Prostate gland (tissue), 2 donors: ENCODE results near the gene ACCSL. TPM values are rescaled to one million over a fixed set of nuclear protein-coding genes. Genes with fewer than 3 reads are reported as not detected.

Experiments used
- DNase-seq: peaks from one replicate; pipeline ENCODE4 v3.0.0-alpha.2; 2019; ENCODE audit warnings: low spot score
- H3K27ac ChIP-seq, 2 donors: fragments of 200-600 bp; sonication (generic); 2 replicates each; pipeline ENCODE4 v1.5.1; 2017 to 2019
- H3K27me3 ChIP-seq: fragments of 200-600 bp; sonication (generic); replicated peaks from 2 replicates; pipeline ENCODE4 v1.5.1; 2019; ENCODE audit not compliant: insufficient read depth
- H3K36me3 ChIP-seq, 2 donors: fragments of 200-600 bp; sonication (generic); 1 replicate in 1 of 2; 2 replicates in 1 of 2; pipeline versions ENCODE4 v1.5.1 to v1.8.1; 2017 to 2019
- H3K4me1 ChIP-seq: fragments of 200-600 bp; sonication (generic); replicated peaks from 2 replicates; pipeline ENCODE4 v1.5.1; 2019
- H3K4me3 ChIP-seq, 2 donors: fragments of 200-600 bp; sonication (generic); 2 replicates each; pipeline ENCODE4 v1.5.1; 2017 to 2019
- H3K9me3 ChIP-seq: fragments of 200-600 bp; sonication (generic); 2 replicates; pipeline ENCODE4 v1.5.1; 2017
- POLR2A ChIP-seq: fragments of 450-650 bp; IDR thresholded peaks from one replicate; pipeline ENCODE4 v1.6.1; 2016; ENCODE audit warnings: antibody characterized with exemption, mild to moderate bottlenecking
- POLR2AphosphoS5 ChIP-seq: sonication (generic); formaldehyde crosslinking; IDR thresholded peaks from one replicate; pipeline ENCODE4 v1.6.1; 2017; ENCODE audit warnings: antibody characterized with exemption
- WGBS: methylation state at CpG from one replicate; pipeline ENCODE4 v1.1.5; 2018; 5-methylcytosine and 5-hydroxymethylcytosine counted together
- intact Hi-C: fragments of 100-400 bp; cut with DNase I; formaldehyde crosslinking; loops from one replicate; pipeline ENCODE4 v1.14.2; 2022
- total RNA-seq, 2 donors: library from RNA; depleted of rRNA; stranded (reverse); fragments of >200 nt; gene quantifications; one replicate each; pipeline ENCODE4 v1.1.0, GENCODE V29; 2016
- TF ChIP-seq, protein P1 (sequence below), 4 experiments: fragments of 200-600 bp in 2 of 4; fragments of 450-650 bp in 2 of 4; sonication (generic) in 2 of 4; IDR thresholded peaks; 1 replicate in 3 of 4; 2 replicates in 1 of 4; pipeline ENCODE4 v1.5.1; 2016 to 2019; ENCODE audit warnings: antibody characterized with exemption in 4 of 4, mild to moderate bottlenecking in 2 of 4, moderate library complexity in 2 of 4

The ACCSL gene
- total RNA-seq, 2 donors from 2014 or later, result not detected

DNA sequence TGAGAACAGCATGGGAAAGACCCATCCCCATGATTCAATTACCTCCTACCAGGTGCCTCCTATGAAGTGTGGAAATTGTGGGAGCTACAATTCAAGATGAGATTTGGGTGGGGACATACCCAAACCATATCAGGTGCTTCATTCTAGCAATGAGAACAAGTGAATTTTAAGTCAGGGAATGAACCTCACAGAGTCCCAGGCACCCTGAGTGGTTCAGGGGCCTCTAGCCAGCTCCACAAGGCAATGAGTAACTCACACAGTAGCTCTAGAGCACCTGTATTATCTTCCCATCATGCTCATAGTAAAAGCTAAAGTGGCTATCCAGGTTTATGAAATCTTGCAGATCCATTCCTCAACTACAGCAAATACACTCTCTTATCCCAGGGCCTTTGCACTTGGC is 13.1 kb upstream of the ACCSL start:
- Histone ChIP-seq H3K9me3 (no peaks in the 10 kb centered on the region), H3K4me1 (no peaks in the 10 kb centered on the region), H3K27ac (no peak overlapping the region), H3K27me3 (no peaks in the 10 kb centered on the region), H3K4me3 (no peak overlapping the region), H3K36me3 (no peaks in the 10 kb centered on the region)
- intact Hi-C loops, result loop anchor here (5.0 kb wide), 1 partner anchor 47 kb away; no protein-coding TSS in a partner anchor
- no peak for TF ChIP-seq POLR2A
- DNase-seq, result no peak

DNA sequence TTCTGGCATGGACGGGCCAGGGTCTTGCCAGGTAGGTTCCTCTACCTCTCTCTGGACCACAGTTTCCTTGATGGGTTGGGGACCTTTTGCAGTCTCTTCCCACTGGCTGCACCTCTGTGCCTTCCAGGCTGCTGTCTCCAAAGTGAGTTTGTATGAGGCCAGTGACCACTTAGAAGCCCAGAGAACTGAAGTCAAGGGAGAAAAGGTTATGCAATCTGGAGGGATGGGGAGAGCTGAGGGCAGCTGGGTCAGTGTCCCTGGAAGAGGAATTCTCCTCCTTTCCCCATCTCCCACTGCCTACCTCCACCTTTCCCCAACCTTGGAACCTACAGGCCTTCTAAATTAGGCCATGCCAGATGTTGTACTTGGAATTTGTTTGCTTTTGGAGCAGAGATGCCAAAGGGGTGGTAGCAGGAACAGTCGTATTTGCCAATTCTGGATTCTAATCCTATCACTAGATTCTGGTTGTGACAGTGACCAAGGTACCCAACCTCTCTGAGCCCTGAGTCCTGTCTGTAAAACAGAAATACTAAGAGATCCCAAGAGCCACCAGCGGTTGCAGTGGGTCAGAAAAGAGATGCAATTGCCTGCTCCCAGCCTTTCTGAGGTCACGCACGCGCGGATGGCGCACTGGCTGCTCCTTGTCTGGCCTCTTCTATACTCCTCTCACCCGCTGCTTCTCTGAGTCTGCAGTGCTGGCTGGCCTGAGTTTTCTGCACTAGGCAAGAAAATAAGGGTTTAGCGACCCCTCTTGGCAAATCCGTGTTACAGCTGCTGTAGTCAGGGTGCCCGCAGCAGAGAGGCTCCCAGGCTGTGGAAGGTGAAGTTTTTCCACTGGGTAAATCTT is 10.7 kb upstream of the ACCSL start:
- TF ChIP-seq, protein P1, sequence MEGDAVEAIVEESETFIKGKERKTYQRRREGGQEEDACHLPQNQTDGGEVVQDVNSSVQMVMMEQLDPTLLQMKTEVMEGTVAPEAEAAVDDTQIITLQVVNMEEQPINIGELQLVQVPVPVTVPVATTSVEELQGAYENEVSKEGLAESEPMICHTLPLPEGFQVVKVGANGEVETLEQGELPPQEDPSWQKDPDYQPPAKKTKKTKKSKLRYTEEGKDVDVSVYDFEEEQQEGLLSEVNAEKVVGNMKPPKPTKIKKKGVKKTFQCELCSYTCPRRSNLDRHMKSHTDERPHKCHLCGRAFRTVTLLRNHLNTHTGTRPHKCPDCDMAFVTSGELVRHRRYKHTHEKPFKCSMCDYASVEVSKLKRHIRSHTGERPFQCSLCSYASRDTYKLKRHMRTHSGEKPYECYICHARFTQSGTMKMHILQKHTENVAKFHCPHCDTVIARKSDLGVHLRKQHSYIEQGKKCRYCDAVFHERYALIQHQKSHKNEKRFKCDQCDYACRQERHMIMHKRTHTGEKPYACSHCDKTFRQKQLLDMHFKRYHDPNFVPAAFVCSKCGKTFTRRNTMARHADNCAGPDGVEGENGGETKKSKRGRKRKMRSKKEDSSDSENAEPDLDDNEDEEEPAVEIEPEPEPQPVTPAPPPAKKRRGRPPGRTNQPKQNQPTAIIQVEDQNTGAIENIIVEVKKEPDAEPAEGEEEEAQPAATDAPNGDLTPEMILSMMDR (IDR thresholded peaks at IDR 0.05), result peak; percentile 40 to 72 (median 58)
- TF ChIP-seq POLR2A, result no peak
- intact Hi-C loops, result loop anchor here (2.0 to 5.0 kb wide), 3 partner anchors 50 to 146 kb away; no protein-coding TSS in a partner anchor
- DNase-seq, result peak; percentile 39
- no peaks in the 10 kb centered on the region for H3K27me3 ChIP-seq
- no peak overlapping the region for H3K27ac ChIP-seq
- no peaks in the 10 kb centered on the region for H3K4me1 ChIP-seq
- H3K9me3 ChIP-seq, result no peaks in the 10 kb centered on the region
- WGBS, result 16% methylated on average over 12 of the region's 12 CpGs
- H3K4me3 ChIP-seq, result no peak overlapping the region
- H3K36me3 ChIP-seq, result no peaks in the 10 kb centered on the region

DNA sequence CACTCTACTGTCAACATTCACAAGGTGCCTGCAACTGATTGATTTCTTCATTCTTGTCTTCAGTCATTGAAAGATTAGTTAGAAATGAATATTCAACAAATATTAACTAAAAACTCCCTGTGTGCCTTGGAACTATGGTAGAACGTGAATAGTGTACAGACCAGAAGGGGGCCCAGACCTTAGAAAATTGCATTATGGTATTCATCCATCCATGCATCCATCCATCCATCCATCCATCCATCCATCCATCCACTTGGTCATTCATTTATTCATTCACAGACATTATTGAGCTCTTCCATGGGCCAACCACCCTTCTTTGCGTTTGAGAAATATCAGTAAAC is 10.2 kb upstream of the ACCSL start:
- no peak overlapping the region for H3K27ac ChIP-seq
- TF ChIP-seq POLR2A, result no peak
- no peak for TF ChIP-seq POLR2AphosphoS5
- TF ChIP-seq, protein P1 (IDR thresholded peaks at IDR 0.05), result no peak
- H3K27me3 ChIP-seq, result no peaks in the 10 kb centered on the region
- intact Hi-C loops, result loop anchor here (2.0 to 5.0 kb wide), 3 partner anchors 50 to 147 kb away; no protein-coding TSS in a partner anchor
- DNase-seq, result no peak
- H3K9me3 ChIP-seq, result no peaks in the 10 kb centered on the region
- 81% methylated on average over 2 of the region's 2 CpGs for WGBS
- no peaks in the 10 kb centered on the region for H3K36me3 ChIP-seq
- no peaks in the 10 kb centered on the region for H3K4me1 ChIP-seq
- H3K4me3 ChIP-seq, result no peak overlapping the region

DNA sequence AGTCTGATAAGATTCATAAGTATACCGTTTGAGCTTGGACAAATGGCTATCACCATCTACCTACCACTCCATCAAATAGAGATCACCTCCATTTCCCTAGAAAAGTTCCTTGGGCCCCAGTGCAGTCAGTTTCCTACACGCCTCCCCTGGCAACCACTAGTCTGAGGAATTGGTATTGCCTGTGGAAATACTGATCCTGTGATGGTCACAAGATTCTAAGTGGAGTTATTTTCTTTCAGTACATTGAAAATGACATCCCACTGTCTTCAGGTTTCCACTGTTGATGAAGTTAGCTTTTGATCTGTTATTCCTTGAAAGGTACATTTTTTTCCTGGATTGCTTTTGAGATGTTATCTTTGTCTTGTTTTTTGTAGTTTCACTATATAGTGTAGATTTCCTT is 4.6 kb upstream of the ACCSL start:
- Histone ChIP-seq H3K27ac (no peak overlapping the region), H3K36me3 (no peaks in the 10 kb centered on the region), H3K4me1 (no peaks in the 10 kb centered on the region), H3K27me3 (no peaks in the 10 kb centered on the region), H3K9me3 (no peaks in the 10 kb centered on the region), H3K4me3 (no peak overlapping the region)
- WGBS, result 77% methylated on average over 2 of the region's 2 CpGs
- no peak for TF ChIP-seq POLR2A
- no peak for TF ChIP-seq POLR2AphosphoS5
- TF ChIP-seq, protein P1 (IDR thresholded peaks at IDR 0.05), result no peak
- intact Hi-C loops, result no loop called here
- DNase-seq, result no peak

DNA sequence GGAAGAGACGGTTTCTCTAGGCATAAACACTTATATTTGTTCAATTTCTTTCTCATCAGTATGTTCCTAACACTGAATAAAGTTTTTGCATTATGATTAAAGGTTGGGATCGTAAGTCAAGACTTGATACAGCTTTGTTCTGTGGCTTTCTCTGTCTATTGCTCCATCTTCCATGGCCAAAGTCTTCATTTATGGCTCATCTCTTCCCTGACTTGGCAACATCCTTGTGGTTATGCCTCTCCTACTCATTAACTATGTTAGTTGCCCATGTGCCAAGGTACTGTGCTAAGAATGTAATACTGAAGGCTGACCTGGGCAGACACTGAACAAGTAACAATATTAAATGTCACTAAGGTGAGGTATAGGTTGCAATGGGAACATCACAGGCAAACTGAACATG is 1.6 kb upstream of the ACCSL start:
- DNase-seq, result no peak
- TF ChIP-seq POLR2AphosphoS5, result no peak
- TF ChIP-seq POLR2A, result no peak
- TF ChIP-seq, protein P1 (IDR thresholded peaks at IDR 0.05), result no peak
- 92% methylated on average over 2 of the region's 2 CpGs for WGBS
- Histone ChIP-seq H3K27me3 (no peaks in the 10 kb centered on the region), H3K4me1 (no peaks in the 10 kb centered on the region), H3K9me3 (no peaks in the 10 kb centered on the region), H3K36me3 (no peaks in the 10 kb centered on the region), H3K27ac (no peak overlapping the region), H3K4me3 (no peak overlapping the region)
- intact Hi-C loops, result no loop called here
